HG02588 (cell line): Measurements from ENCODE around the gene MEGF6.

Source experiments
- ATAC-seq: cut with Tn5 transposase; IDR thresholded peaks from one replicate; pipeline ENCODE4 v1.9.1; 2021; ENCODE audit warnings: mild to moderate bottlenecking, moderate library complexity; ENCODE audit not compliant: unreplicated experiment

Gene MEGF6

GRCh38 chr1:3523980-3524379 lies 87.3 kb downstream of the MEGF6 start:
- ATAC-seq, result no peak

- ATAC-seq, result no peak
Observed at GRCh38 chr1:3522564-3523265, 88.6 kb downstream of the MEGF6 start.

GRCh38 chr1:3522112-3522511 lies 89.2 kb downstream of the MEGF6 start:
- no peak for ATAC-seq

- ATAC-seq, result no peak
Observed at GRCh38 chr1:3521426-3521825, 89.9 kb downstream of the MEGF6 start.

- no peak for ATAC-seq
Observed at GRCh38 chr1:3520419-3521378, 90.6 kb downstream of the MEGF6 start.

- no peak for ATAC-seq
Observed at GRCh38 chr1:3519301-3519885, 91.9 kb downstream of the MEGF6 start.

GRCh38 chr1:3518756-3519155 lies 92.6 kb downstream of the MEGF6 start:
- no peak for ATAC-seq

GRCh38 chr1:3518256-3518655 lies 93.1 kb downstream of the MEGF6 start:
- ATAC-seq, result no peak

- no peak for ATAC-seq
Observed at GRCh38 chr1:3516911-3517675, 94.2 kb downstream of the MEGF6 start.

GRCh38 chr1:3516481-3516869 lies 94.8 kb downstream of the MEGF6 start:
- ATAC-seq, result no peak

GRCh38 chr1:3515774-3516480 lies 95.4 kb downstream of the MEGF6 start:
- ATAC-seq, result no peak

- no peak for ATAC-seq
Observed at GRCh38 chr1:3515272-3515671, 96.0 kb downstream of the MEGF6 start.

GRCh38 chr1:3514404-3514803 lies 96.9 kb downstream of the MEGF6 start:
- no peak for ATAC-seq

- ATAC-seq, result no peak
Observed at GRCh38 chr1:3511856-3512255, 99.5 kb downstream of the MEGF6 start.

GRCh38 chr1:3511306-3511705 lies 100.0 kb downstream of the MEGF6 start:
- no peak for ATAC-seq

GRCh38 chr1:3510956-3511250 lies 100.4 kb downstream of the MEGF6 start:
- no peak for ATAC-seq

- ATAC-seq, result no peak
Observed at GRCh38 chr1:3510136-3510955, 101.0 kb downstream of the MEGF6 start.

GRCh38 chr1:3509721-3510120 lies 101.6 kb downstream of the MEGF6 start:
- no peak for ATAC-seq

GRCh38 chr1:3508757-3509415 lies 102.4 kb downstream of the MEGF6 start:
- no peak for ATAC-seq
